Measurements from ENCODE around the gene NEK7.

Gene NEK7

DNA sequence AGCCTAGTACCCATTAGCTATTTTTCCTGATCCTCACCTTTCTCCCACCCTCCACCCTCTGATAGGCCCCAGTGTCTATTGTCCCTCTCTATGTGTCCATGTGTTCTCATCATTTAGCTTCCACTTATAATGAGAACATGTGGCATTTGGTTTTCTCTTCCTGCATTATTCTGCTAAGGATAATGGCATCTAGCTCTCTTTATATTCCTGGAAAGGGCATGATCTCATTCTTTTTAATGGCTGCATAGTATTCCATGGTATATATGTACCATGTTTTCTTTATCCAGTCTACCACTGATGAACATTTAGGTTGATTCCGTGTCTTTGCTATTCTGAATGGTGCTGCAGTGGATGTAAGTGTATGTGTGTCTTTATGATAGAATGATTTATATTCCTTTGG, 178.9 kb downstream of the NEK7 start:
- Histone ChIP-seq H3K9ac (ENCODE audit: low read depth, low read length) (no peak overlapping the region), H3K4me2 (ENCODE audit: low read length) (no peak overlapping the region), H3K4me3 (ENCODE audit: low read length) (no peak overlapping the region), H3K36me3 (ENCODE audit: insufficient read depth, low read length) (no peaks in the 10 kb centered on the region), H3K27me3 (ENCODE audit: control insufficient read depth, insufficient read depth, low read length) (no peaks in the 10 kb centered on the region), H3K4me1 (ENCODE audit: control insufficient read depth, insufficient read depth, low read length) (peaks cover 14% of the 10 kb centered on the region), H3K9me3 (replicated peaks; ENCODE audit: low read length) (no peaks in the 10 kb centered on the region)

DNA sequence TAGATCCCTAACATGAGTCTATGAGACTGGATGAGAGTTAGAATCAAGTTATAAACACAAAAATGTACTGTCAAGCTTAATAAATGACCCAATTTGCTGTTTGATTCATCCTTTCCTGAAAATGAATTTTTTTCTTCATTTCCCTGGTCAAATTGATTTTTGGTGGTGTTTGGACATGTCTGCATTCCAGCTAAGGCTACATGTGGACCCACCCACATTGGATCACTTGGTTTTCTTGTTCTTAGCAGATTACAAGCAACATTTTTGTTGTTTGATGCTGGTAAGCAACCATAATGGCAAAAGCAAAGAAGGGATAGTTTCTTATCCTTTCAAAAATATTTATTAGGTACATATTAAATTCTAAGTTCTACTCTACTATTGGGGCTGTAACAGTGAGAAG, 181.1 kb downstream of the NEK7 start:
- peaks cover 13% of the 10 kb centered on the region for H3K4me1 ChIP-seq (ENCODE audit: control insufficient read depth, insufficient read depth, low read length)
- no peak overlapping the region for H3K4me3 ChIP-seq (ENCODE audit: low read length)
- no peaks in the 10 kb centered on the region for H3K36me3 ChIP-seq (ENCODE audit: insufficient read depth, low read length)
- H3K4me2 ChIP-seq (ENCODE audit: low read length) = no peak overlapping the region
- H3K9ac ChIP-seq (ENCODE audit: low read depth, low read length) = no peak overlapping the region
- H3K9me3 ChIP-seq (replicated peaks; ENCODE audit: low read length) = no peaks in the 10 kb centered on the region
- H3K27me3 ChIP-seq (ENCODE audit: control insufficient read depth, insufficient read depth, low read length) = no peaks in the 10 kb centered on the region

DNA sequence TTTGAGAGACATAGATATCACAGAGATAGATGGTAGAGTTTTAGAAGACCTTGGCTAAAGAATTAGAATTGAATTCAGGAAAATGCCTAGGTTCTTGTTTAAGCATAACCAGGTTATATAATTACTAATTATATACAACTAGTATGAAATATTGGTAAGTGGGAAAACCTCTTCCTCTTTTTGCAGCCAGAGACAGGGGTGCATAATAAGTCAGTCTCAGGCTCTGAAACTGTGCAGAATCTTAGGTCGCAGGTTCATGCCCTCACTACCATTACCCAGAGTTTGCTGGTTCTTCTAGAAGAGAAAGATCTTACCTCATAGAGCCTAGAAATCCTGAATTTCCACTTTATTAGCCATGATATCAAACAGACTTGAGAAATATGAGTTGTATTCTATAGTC, 183.3 kb downstream of the NEK7 start:
- no peaks in the 10 kb centered on the region for H3K36me3 ChIP-seq (ENCODE audit: insufficient read depth, low read length)
- no peaks in the 10 kb centered on the region for H3K9me3 ChIP-seq (replicated peaks; ENCODE audit: low read length)
- H3K4me1 ChIP-seq (ENCODE audit: control insufficient read depth, insufficient read depth, low read length) = no peaks in the 10 kb centered on the region
- no peak overlapping the region for H3K4me3 ChIP-seq (ENCODE audit: low read length)
- no peak overlapping the region for H3K9ac ChIP-seq (ENCODE audit: low read depth, low read length)
- H3K4me2 ChIP-seq (ENCODE audit: low read length) = no peak overlapping the region
- H3K27me3 ChIP-seq (ENCODE audit: control insufficient read depth, insufficient read depth, low read length) = no peaks in the 10 kb centered on the region

DNA sequence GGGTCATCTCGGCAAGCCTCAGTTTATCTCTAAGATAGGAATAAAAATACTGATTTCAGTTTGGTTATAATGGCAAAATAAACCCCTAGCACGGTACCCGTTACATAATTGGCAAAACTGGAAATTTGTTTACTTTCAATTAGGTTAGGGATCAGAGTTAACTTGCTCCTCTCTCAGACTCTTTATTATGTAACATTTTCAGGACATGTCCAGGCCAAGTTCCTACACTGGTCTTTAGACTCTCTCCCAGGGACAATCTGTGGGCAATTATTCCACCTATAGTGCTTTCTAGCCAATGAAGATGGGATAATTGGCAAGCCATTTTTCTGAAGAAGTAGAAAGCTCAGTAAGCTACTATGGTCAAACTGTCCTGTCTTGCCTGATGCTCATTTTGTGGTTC, 189.4 kb downstream of the NEK7 start:
- H3K4me1 ChIP-seq (ENCODE audit: control insufficient read depth, insufficient read depth, low read length) = no peaks in the 10 kb centered on the region
- H3K4me3 ChIP-seq (ENCODE audit: low read length) = no peak overlapping the region
- H3K27me3 ChIP-seq (ENCODE audit: control insufficient read depth, insufficient read depth, low read length) = no peaks in the 10 kb centered on the region
- no peaks in the 10 kb centered on the region for H3K9me3 ChIP-seq (replicated peaks; ENCODE audit: low read length)
- H3K9ac ChIP-seq (ENCODE audit: low read depth, low read length) = no peak overlapping the region
- no peaks in the 10 kb centered on the region for H3K36me3 ChIP-seq (ENCODE audit: insufficient read depth, low read length)
- H3K4me2 ChIP-seq (ENCODE audit: low read length) = no peak overlapping the region

DNA sequence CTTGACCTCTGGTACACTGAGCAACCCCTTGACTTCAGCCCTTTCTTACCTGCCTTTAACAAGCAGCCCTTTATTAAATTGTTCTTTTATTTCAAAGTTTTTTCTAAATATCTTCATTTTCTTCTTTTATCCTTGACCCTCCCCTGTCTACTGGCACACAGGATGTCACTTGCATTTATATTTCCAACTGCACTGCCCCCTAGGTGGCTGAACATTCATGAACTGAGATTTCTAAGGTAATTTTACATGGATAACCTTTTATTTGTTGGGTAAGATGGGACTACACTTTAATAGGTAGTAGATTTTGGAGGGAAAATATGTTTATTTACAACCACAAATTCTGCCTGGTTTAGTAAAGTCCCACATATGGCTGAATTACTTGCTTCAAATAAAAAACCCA, 193.7 kb downstream of the NEK7 start:
- H3K4me2 ChIP-seq (ENCODE audit: low read length) = no peak overlapping the region
- H3K36me3 ChIP-seq (ENCODE audit: insufficient read depth, low read length) = no peaks in the 10 kb centered on the region
- H3K4me1 ChIP-seq (ENCODE audit: control insufficient read depth, insufficient read depth, low read length) = no peaks in the 10 kb centered on the region
- H3K4me3 ChIP-seq (ENCODE audit: low read length) = no peak overlapping the region
- no peaks in the 10 kb centered on the region for H3K27me3 ChIP-seq (ENCODE audit: control insufficient read depth, insufficient read depth, low read length)
- H3K9me3 ChIP-seq (replicated peaks; ENCODE audit: low read length) = no peaks in the 10 kb centered on the region
- no peak overlapping the region for H3K9ac ChIP-seq (ENCODE audit: low read depth, low read length)

DNA sequence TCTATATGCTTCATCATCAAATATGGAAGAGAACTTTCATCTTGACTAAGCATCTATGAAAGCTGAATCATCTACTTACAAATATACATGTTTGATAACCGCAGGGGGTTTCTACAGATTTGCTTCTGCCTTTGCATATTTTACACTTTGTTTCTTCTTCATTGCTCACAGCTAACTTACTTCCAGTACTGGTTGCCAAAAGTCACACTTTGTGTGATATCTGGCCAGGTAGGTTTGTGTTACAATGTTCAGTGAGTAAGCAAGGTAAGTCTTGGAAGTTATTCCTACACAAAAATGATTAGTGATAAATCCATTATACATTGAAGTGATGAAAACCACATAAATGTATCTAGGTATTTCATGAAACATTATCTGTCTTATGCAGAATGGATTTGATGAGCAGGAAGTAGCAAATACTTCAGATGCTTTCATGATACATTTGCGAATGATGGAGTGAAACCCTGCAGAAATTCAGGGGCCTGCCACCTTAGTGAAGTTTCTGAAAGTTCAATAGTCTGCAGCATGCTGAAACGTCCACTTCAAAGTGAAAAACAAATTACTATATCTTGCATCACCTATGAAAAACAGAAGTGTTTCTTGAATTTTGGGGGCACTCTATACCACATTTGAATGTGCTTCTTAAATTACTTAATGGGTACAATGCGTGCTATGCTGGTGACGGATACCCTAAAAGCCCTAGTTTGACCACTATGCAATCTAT, 196.3 kb downstream of the NEK7 start:
- Histone ChIP-seq H3K36me3 (ENCODE audit: insufficient read depth, low read length) (no peaks in the 10 kb centered on the region), H3K4me1 (ENCODE audit: control insufficient read depth, insufficient read depth, low read length) (no peaks in the 10 kb centered on the region), H3K27me3 (ENCODE audit: control insufficient read depth, insufficient read depth, low read length) (no peaks in the 10 kb centered on the region), H3K4me3 (ENCODE audit: low read length) (no peak overlapping the region), H3K9ac (ENCODE audit: low read depth, low read length) (no peak overlapping the region), H3K9me3 (replicated peaks; ENCODE audit: low read length) (no peaks in the 10 kb centered on the region), H3K4me2 (ENCODE audit: low read length) (no peak overlapping the region)

DNA sequence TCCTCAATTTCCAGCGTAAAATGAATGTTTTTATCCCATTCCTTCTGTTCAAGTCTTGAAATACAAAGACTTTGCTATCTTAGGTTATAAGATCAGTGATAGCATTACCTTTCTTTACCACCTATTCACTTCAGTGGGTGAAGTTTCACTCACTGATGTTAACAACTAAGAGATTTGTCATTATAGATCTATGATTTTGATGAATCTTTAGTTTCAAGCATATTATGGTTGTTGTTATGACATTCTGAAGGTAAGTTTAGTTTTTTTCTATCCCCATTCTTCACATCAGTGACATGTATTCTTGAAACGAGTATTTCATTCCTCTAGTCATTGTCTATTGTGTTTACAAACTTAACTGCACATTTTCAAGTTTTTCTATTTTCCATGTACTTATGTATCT, 201.1 kb downstream of the NEK7 start:
- Histone ChIP-seq H3K9me3 (replicated peaks; ENCODE audit: low read length) (no peaks in the 10 kb centered on the region), H3K4me3 (ENCODE audit: low read length) (no peak overlapping the region), H3K4me2 (ENCODE audit: low read length) (no peak overlapping the region), H3K9ac (ENCODE audit: low read depth, low read length) (no peak overlapping the region), H3K4me1 (ENCODE audit: control insufficient read depth, insufficient read depth, low read length) (no peaks in the 10 kb centered on the region), H3K27me3 (ENCODE audit: control insufficient read depth, insufficient read depth, low read length) (no peaks in the 10 kb centered on the region), H3K36me3 (ENCODE audit: insufficient read depth, low read length) (no peaks in the 10 kb centered on the region)

DNA sequence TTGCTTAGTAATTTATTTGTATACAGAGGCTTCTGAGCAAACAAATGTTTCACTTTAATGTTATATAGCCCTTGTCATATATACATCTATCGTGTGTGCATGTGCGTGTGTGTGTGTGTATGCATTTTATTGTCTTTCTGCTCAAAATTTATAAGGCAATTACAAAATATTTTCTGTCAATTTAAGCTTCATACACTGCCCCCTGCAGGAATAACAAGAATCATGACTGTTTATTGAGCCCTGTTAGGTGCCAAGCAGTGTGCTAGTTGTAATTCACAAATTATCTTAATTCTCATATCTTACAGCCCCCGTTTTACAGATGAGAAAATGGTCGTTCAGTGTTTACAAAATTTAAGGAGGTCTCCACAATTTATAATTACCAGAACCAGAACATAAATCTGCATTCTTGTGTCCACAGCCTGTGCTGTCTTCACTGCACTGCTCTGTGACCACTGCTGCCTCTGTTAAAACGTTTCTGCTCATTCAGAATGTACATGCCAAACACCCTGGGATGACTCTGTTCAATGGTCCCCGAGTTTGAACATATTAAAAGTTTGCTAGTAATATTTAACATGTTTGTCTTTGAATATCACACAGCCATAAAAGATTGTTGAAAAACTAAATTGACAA, 202.3 kb downstream of the NEK7 start:
- Histone ChIP-seq H3K9me3 (replicated peaks; ENCODE audit: low read length) (no peaks in the 10 kb centered on the region), H3K9ac (ENCODE audit: low read depth, low read length) (no peak overlapping the region), H3K36me3 (ENCODE audit: insufficient read depth, low read length) (no peaks in the 10 kb centered on the region), H3K4me2 (ENCODE audit: low read length) (no peak overlapping the region), H3K4me1 (ENCODE audit: control insufficient read depth, insufficient read depth, low read length) (no peaks in the 10 kb centered on the region), H3K27me3 (ENCODE audit: control insufficient read depth, insufficient read depth, low read length) (no peaks in the 10 kb centered on the region), H3K4me3 (ENCODE audit: low read length) (no peak overlapping the region)

DNA sequence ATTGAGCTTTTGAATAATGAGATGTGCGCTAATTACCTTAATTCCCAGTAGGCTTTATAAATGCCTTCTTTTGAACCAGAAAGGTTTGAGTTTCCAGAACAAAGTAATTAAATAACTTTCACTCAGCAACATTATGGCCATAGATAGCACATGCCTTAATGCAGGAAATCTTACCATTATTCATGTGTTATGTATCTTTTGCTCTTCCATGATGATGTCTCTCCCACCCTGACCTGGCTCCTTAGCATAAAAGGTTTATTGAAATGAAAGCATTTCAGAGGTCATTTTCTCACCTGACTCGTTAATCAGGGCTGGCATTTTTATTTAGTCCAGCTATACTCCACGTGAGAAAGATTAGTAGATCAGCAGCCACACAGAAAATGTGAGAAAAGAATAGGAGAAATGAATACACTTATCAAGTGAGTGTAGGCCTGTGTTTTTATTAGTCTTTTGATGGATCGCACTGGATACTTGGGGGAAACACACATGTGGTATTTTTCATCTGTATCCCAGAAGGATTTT, 203.5 kb downstream of the NEK7 start:
- Histone ChIP-seq H3K4me2 (ENCODE audit: low read length) (no peak overlapping the region), H3K27me3 (ENCODE audit: control insufficient read depth, insufficient read depth, low read length) (no peaks in the 10 kb centered on the region), H3K9ac (ENCODE audit: low read depth, low read length) (no peak overlapping the region), H3K36me3 (ENCODE audit: insufficient read depth, low read length) (no peaks in the 10 kb centered on the region), H3K4me3 (ENCODE audit: low read length) (no peak overlapping the region), H3K4me1 (ENCODE audit: control insufficient read depth, insufficient read depth, low read length) (no peaks in the 10 kb centered on the region), H3K9me3 (replicated peaks; ENCODE audit: low read length) (no peaks in the 10 kb centered on the region)

DNA sequence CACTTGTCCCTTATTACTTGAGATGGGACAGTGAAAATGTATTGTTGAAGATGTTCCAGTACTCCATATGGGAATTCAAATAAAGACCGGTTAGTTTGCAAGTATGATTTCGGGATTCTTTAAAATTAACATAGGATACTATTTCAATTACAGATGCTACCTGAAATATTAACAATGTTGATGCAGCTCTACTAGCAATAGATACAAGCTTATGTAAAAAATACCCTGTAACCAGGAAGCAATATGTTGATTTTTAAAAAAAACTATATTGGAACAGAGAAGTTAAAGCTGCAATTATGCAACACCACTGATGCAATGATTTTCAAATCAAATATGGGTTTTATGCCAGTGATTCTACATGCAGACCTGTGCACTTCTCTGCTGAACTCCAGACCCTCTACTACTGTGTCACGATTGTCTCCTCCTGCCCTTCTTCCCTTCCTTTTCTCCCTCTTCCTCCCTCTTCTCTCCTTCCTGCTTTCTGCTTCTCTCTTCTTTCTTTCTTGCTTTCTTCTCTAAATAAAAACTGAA, 204.5 kb downstream of the NEK7 start:
- no peaks in the 10 kb centered on the region for H3K9me3 ChIP-seq (replicated peaks; ENCODE audit: low read length)
- no peak overlapping the region for H3K4me2 ChIP-seq (ENCODE audit: low read length)
- no peak overlapping the region for H3K9ac ChIP-seq (ENCODE audit: low read depth, low read length)
- no peaks in the 10 kb centered on the region for H3K27me3 ChIP-seq (ENCODE audit: control insufficient read depth, insufficient read depth, low read length)
- no peaks in the 10 kb centered on the region for H3K36me3 ChIP-seq (ENCODE audit: insufficient read depth, low read length)
- no peaks in the 10 kb centered on the region for H3K4me1 ChIP-seq (ENCODE audit: control insufficient read depth, insufficient read depth, low read length)
- no peak overlapping the region for H3K4me3 ChIP-seq (ENCODE audit: low read length)

DNA sequence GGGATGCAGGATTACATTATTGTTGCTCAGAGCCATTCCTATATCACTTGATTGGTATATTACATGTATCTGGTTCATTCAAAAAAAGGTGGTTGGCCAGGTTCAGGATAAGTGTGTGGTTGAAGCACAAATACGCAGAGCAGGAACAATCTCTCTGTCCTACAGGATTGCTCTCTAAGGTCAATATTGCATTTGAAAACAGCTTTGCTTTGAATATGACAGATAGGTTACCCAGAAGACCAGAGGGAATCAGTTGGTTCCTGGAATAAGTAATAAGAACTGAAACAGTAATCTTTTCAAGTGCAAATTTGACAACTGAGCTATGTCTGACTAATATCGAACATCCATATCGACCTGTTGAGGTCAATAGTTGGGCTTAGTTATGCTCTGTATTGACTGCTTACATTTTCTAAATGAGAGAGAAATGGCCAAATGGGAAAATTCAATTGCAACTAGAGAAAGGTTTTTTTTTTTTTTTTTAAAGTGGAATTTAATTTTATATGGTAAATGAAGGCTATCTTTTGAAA, 206.9 kb downstream of the NEK7 start:
- no peak overlapping the region for H3K4me2 ChIP-seq (ENCODE audit: low read length)
- no peak overlapping the region for H3K9ac ChIP-seq (ENCODE audit: low read depth, low read length)
- no peaks in the 10 kb centered on the region for H3K27me3 ChIP-seq (ENCODE audit: control insufficient read depth, insufficient read depth, low read length)
- H3K4me3 ChIP-seq (ENCODE audit: low read length) = no peak overlapping the region
- no peaks in the 10 kb centered on the region for H3K9me3 ChIP-seq (replicated peaks; ENCODE audit: low read length)
- no peaks in the 10 kb centered on the region for H3K4me1 ChIP-seq (ENCODE audit: control insufficient read depth, insufficient read depth, low read length)
- no peaks in the 10 kb centered on the region for H3K36me3 ChIP-seq (ENCODE audit: insufficient read depth, low read length)

All from skeletal muscle satellite cell (primary cell).